Transverse colon (tissue), 4 donors: ENCODE measurements around the gene KRTAP10-3.

Experiments used
- CTCF ChIP-seq, 5 experiments: fragments of 200-600 bp in 3 of 5; fragments of 450-650 bp in 2 of 5; sonication (generic) in 3 of 5; IDR thresholded peaks; 1 replicate in 2 of 5; 2 replicates in 3 of 5; pipeline ENCODE4 v1.5.1; 2016 to 2017; ENCODE audit warnings: antibody characterized with exemption in 5 of 5, inconsistent platforms in 3 of 5, mild to moderate bottlenecking in 2 of 5, moderate library complexity in 1 of 5
- EP300 ChIP-seq: sonication (generic); formaldehyde crosslinking; IDR thresholded peaks from one replicate; pipeline ENCODE4 v1.6.1; 2017; ENCODE audit warnings: antibody characterized with exemption, low read depth
- POLR2A ChIP-seq: fragments of 450-650 bp; IDR thresholded peaks from one replicate; pipeline ENCODE4 v1.6.1; 2016; ENCODE audit warnings: antibody characterized with exemption, mild to moderate bottlenecking, moderate library complexity
- POLR2AphosphoS5 ChIP-seq, 3 donors: sonication (generic); formaldehyde crosslinking; IDR thresholded peaks; one replicate each; pipeline ENCODE4 v1.6.1; 2016; ENCODE audit warnings: antibody characterized with exemption in 3 of 3

- no peak for TF ChIP-seq POLR2AphosphoS5 (IDR thresholded peaks at IDR 0.05)
- TF ChIP-seq CTCF (IDR thresholded peaks at IDR 0.05): no peak
- TF ChIP-seq EP300: no peak
- TF ChIP-seq POLR2A: no peak
Measured at GRCh38 chr21:44527983-44528633, 30.5 kb downstream of the KRTAP10-3 start.
